Stomach (tissue), 9 donors: ENCODE data around the gene EP300. TPM values are rescaled to one million over a fixed set of nuclear protein-coding genes. Genes with fewer than 3 reads are reported as not detected.

Source experiments
- DNase-seq, 2 donors: peaks; one replicate each; pipeline versions ENCODE4 v3.0.0 to v3.0.0-alpha.2; 2013 to 2019
- H3K27ac ChIP-seq, 5 donors: fragments of 200-600 bp in 4 of 5; sonication (generic) in 4 of 5; one replicate each; pipeline ENCODE4 v1.5.1; 2013 to 2019; ENCODE audit warnings: mild to moderate bottlenecking in 1 of 5, moderate library complexity in 1 of 5
- H3K27me3 ChIP-seq, 3 donors: fragments of 200-600 bp; sonication (generic); one replicate each; pipeline ENCODE4 v1.5.1; 2017 to 2019; ENCODE audit warnings: mixed run types in 1 of 3
- H3K36me3 ChIP-seq, 4 donors: fragments of 200-600 bp; sonication (generic); 1 replicate in 3 of 4; 2 replicates in 1 of 4; pipeline ENCODE4 v1.5.1; 2016 to 2019
- H3K4me1 ChIP-seq, 4 donors: fragments of 200-600 bp; sonication (generic); one replicate each; pipeline ENCODE4 v1.5.1; 2016 to 2019
- H3K4me3 ChIP-seq, 4 donors: fragments of 200-600 bp; sonication (generic) in 3 of 4; one replicate each; pipeline ENCODE4 v1.5.1; 2016 to 2019; ENCODE audit warnings: mild to moderate bottlenecking in 1 of 4
- H3K9me3 ChIP-seq, 4 donors: fragments of 200-600 bp; sonication (generic); one replicate each; pipeline ENCODE4 v1.5.1; 2016 to 2019
- EP300 ChIP-seq: sonication (generic); formaldehyde crosslinking; IDR thresholded peaks from one replicate; pipeline ENCODE4 v1.6.1; 2017; ENCODE audit warnings: antibody characterized with exemption
- POLR2A ChIP-seq, 4 donors: fragments of 450-650 bp; IDR thresholded peaks; one replicate each; pipeline ENCODE4 v1.6.1; 2016; ENCODE audit warnings: antibody characterized with exemption in 4 of 4, control low read depth in 2 of 4, mild to moderate bottlenecking in 1 of 4, moderate library complexity in 1 of 4
- POLR2AphosphoS5 ChIP-seq, 3 donors: sonication (generic); formaldehyde crosslinking; IDR thresholded peaks; one replicate each; pipeline ENCODE4 v1.6.1; 2016; ENCODE audit warnings: antibody characterized with exemption in 3 of 3
- WGBS, 5 donors: extraction: QIAGEN DNeasy Blood & Tissue Kit in 3 of 5; methylation state at CpG; one replicate each; pipeline versions ENCODE4 v1.1.5 to v1.1.7; 2013 to 2018; 5-methylcytosine and 5-hydroxymethylcytosine counted together
- intact Hi-C: fragments of 100-400 bp; cut with DNase I; formaldehyde crosslinking; loops from one replicate; pipeline ENCODE4 v1.15.1; 2023; ENCODE audit warnings: low total_unique reads
- polyA plus RNA-seq, 3 donors: library from polyadenylated mRNA; stranded (reverse); fragments of 200-250 nt; gene quantifications; one replicate each; pipeline ENCODE4 v1.2.3, GENCODE V29; 2013
- total RNA-seq, 5 donors: library from RNA; depleted of rRNA; stranded (reverse); fragments of >200 nt; gene quantifications; one replicate each; pipeline versions ENCODE4 v1.1.0 to v1.2.3, GENCODE V29; 2014 to 2016
- TF ChIP-seq, protein P1 (sequence below), 7 experiments: fragments of 450-650 bp in 4 of 7; fragments of 200-600 bp in 3 of 7; sonication (generic) in 3 of 7; IDR thresholded peaks; one replicate each; pipeline ENCODE4 v1.5.1; 2016 to 2019; ENCODE audit warnings: antibody characterized with exemption in 7 of 7, control low read depth in 2 of 7, mild to moderate bottlenecking in 1 of 7
- donor health status: healthy with polysubstance abuse.
- donor health status: Bipolar disorder and iron deficiency.
- donor health status: healthy.

EP300 gene
- total and polyA plus RNA-seq, 8 donors, result 4.3 to 164 (median 81.5) TPM

DNA sequence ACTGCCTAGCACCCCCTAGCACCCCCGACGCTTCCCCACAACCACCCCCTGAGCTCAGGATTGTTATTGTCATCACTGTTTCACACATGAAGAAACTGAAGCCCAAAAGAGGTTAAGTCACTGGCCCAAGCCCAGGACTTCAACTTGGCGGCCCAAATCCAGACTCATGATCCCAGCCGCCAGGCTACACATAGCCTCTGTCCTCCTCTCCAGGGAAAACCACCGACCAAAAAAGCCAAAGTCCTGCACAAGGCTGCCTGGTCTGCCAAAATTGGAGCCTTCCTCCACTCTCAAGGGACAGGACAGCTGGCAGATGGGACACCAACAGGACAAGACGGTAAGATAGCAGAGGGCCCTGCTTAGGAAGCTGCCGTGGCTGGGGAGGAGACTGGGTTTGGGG is 123.5 kb downstream of the EP300 start:
- Histone ChIP-seq H3K27me3 (no peaks in the 10 kb centered on the region), H3K9me3 (no peaks in the 10 kb centered on the region), H3K36me3 (peaks cover 22 to 78% (median 70%) of the 10 kb centered on the region in 4 donors), H3K4me1 (peaks cover 8 to 26% (median 18%) of the 10 kb centered on the region in 4 donors), H3K27ac (peak overlapping the region in 2 of 5 donors; percentile 80 to 85), H3K4me3 (no peak overlapping the region)
- intact Hi-C loops, result no loop called here
- TF ChIP-seq POLR2A (IDR thresholded peaks at IDR 0.05) (no peak), EP300 (no peak), POLR2AphosphoS5 (IDR thresholded peaks at IDR 0.05) (no peak)
- TF ChIP-seq, protein P1, sequence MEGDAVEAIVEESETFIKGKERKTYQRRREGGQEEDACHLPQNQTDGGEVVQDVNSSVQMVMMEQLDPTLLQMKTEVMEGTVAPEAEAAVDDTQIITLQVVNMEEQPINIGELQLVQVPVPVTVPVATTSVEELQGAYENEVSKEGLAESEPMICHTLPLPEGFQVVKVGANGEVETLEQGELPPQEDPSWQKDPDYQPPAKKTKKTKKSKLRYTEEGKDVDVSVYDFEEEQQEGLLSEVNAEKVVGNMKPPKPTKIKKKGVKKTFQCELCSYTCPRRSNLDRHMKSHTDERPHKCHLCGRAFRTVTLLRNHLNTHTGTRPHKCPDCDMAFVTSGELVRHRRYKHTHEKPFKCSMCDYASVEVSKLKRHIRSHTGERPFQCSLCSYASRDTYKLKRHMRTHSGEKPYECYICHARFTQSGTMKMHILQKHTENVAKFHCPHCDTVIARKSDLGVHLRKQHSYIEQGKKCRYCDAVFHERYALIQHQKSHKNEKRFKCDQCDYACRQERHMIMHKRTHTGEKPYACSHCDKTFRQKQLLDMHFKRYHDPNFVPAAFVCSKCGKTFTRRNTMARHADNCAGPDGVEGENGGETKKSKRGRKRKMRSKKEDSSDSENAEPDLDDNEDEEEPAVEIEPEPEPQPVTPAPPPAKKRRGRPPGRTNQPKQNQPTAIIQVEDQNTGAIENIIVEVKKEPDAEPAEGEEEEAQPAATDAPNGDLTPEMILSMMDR (IDR thresholded peaks at IDR 0.05), result no peak
- DNase-seq, result no peak
- WGBS, 5 donors, result 86 to 97% (median 92%) methylated on average over 7 of the region's 7 CpGs

DNA sequence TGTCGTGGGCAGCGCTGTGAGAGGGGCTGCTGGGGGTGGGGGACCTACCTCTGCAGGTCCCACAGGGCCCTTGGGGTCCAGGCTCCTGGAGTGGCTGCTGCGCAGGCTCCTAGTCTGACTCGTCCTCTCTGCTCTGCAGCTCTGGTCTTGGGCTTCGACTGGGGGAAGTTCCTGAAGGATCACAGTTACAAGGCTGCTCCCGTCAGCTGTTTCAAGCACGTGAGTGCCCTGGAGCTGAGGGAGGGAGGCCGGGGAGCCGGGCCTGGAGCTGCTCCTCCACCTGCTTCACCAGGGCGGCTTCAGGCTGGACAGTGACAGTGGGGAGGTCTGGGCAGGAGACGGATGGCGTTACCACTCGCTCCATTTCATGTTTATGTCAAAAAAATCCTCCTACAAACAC is 124.6 kb downstream of the EP300 start:
- Histone ChIP-seq H3K4me3 (peak overlapping the region in 2 of 4 donors; percentile 5 to 13), H3K27me3 (no peaks in the 10 kb centered on the region), H3K36me3 (peaks cover 30 to 79% (median 74%) of the 10 kb centered on the region in 4 donors), H3K27ac (peak overlapping the region in 4 of 5 donors; percentile 66 to 85 (median 80)), H3K9me3 (no peaks in the 10 kb centered on the region), H3K4me1 (peaks cover 8 to 26% (median 18%) of the 10 kb centered on the region in 4 donors)
- intact Hi-C loops, result no loop called here
- 56 to 74% (median 68%) methylated on average over 11 to 13 of the region's 13 CpGs for WGBS, 5 donors
- peak in 1 of 2 donors; percentile 44 for DNase-seq
- TF ChIP-seq POLR2AphosphoS5 (IDR thresholded peaks at IDR 0.05), result no peak
- TF ChIP-seq, protein P1 (IDR thresholded peaks at IDR 0.05), result no peak
- no peak for TF ChIP-seq POLR2A (IDR thresholded peaks at IDR 0.05)
- TF ChIP-seq EP300, result no peak

GRCh38 chr22:41217553-41218157 is 125.3 kb downstream of the EP300 start:
- TF ChIP-seq, protein P1 (IDR thresholded peaks at IDR 0.05), result no peak
- TF ChIP-seq POLR2AphosphoS5 (IDR thresholded peaks at IDR 0.05) (peak in 1 of 3 donors; percentile 18), POLR2A (IDR thresholded peaks at IDR 0.05) (no peak)

DNA sequence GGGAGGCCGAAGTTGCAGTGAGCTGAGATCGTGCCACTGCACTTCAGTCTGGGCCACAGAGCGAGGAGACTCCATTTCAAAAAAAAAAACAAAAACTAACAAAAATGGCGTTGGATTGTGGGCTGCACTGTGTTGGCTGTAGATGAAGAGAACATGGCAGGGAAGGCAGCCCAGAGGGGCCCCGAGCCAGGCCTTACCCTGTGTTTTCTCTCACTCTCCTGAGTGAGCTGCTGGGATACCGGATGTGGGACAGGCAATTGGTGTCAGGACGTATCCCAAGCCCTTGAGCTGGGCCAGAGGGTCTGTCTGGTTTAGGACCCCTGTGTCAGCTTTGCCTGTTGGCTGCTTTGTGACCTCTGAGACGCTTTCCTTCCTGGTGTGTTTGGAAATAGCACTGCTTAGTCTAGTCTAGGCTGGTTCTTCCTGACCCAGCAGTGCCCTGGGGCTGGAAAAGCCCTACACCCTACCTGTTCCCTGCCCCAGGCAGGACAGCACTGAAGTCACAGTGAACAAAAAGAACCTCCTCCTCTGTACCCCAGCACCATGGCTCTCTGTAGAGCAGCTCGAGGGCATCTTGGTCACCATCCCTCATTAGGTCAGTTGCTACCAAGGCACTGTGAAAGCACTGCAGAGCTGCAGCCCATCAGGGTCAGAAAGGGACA is 130.6 kb downstream of the EP300 start:
- TF ChIP-seq, protein P1 (IDR thresholded peaks at IDR 0.05), result no peak
- TF ChIP-seq EP300, result no peak
- no peak for TF ChIP-seq POLR2AphosphoS5 (IDR thresholded peaks at IDR 0.05)
- TF ChIP-seq POLR2A (IDR thresholded peaks at IDR 0.05), result no peak
- WGBS, 5 donors, result 84 to 95% (median 91%) methylated on average over 8 to 9 of the region's 9 CpGs
- Histone ChIP-seq H3K27ac (no peak overlapping the region), H3K4me1 (peaks cover 0 to 4% (median 3%) of the 10 kb centered on the region in 4 donors), H3K27me3 (no peaks in the 10 kb centered on the region), H3K9me3 (no peaks in the 10 kb centered on the region), H3K4me3 (no peak overlapping the region), H3K36me3 (peaks cover 66 to 96% (median 94%) of the 10 kb centered on the region in 4 donors)
- intact Hi-C loops, result no loop called here
- no peak for DNase-seq

More at GRCh38 chr22:41217553-41218157, 125.3 kb downstream of the EP300 start:
- H3K36me3 ChIP-seq, result peaks cover 34 to 79% (median 75%) of the 10 kb centered on the region in 4 donors
- peak; percentile 42 to 84 for DNase-seq
- peak overlapping the region in 3 of 4 donors; percentile 5 to 20 (median 13) for H3K4me3 ChIP-seq
- WGBS, 5 donors, result 33 to 64% (median 58%) methylated on average over 16 of the region's 16 CpGs
- no peaks in the 10 kb centered on the region for H3K9me3 ChIP-seq
- intact Hi-C loops, result no loop called here
- no peaks in the 10 kb centered on the region for H3K27me3 ChIP-seq
- peaks cover 8 to 26% (median 18%) of the 10 kb centered on the region in 4 donors for H3K4me1 ChIP-seq
- H3K27ac ChIP-seq, result peak overlapping the region; percentile 55 to 85 (median 79)
